Sigmoid colon (tissue), 7 donors: ENCODE measurements around the gene RNMT. TPM values are rescaled to one million over a fixed set of nuclear protein-coding genes. Genes with fewer than 3 reads are reported as not detected.
A peak's percentile ranks its signal among the peaks of the same experiment; 100 is the strongest.

Experiments
- DNase-seq: peaks from one replicate; pipeline ENCODE4 v3.0.0-alpha.2; 2019
- H3K27ac ChIP-seq, 4 donors: fragments of 200-600 bp; sonication (generic); one replicate each; pipeline ENCODE4 v1.5.1; 2016 to 2019; ENCODE audit warnings: mild to moderate bottlenecking in 1 of 4
- H3K27me3 ChIP-seq, 3 donors: fragments of 200-600 bp; sonication (generic); one replicate each; pipeline ENCODE4 v1.5.1; 2019; ENCODE audit warnings: mild to moderate bottlenecking in 1 of 3
- H3K36me3 ChIP-seq, 4 donors: fragments of 200-600 bp; sonication (generic); one replicate each; pipeline ENCODE4 v1.5.1; 2016 to 2019
- H3K4me1 ChIP-seq, 4 donors: fragments of 200-600 bp; sonication (generic); one replicate each; pipeline ENCODE4 v1.5.1; 2017 to 2019
- H3K4me3 ChIP-seq, 4 donors: fragments of 200-600 bp; sonication (generic); one replicate each; pipeline ENCODE4 v1.5.1; 2017 to 2019; ENCODE audit warnings: mild to moderate bottlenecking in 2 of 4, moderate library complexity in 1 of 4
- H3K9me3 ChIP-seq, 4 donors: fragments of 200-600 bp in 3 of 4; sonication (generic) in 3 of 4; one replicate each; pipeline versions ENCODE4 v1.5.1 to v1.6.1; 2013 to 2019
- CTCF ChIP-seq, 4 experiments: fragments of 450-650 bp in 3 of 4; fragments of 200-600 bp in 1 of 4; IDR thresholded peaks; one replicate each; pipeline ENCODE4 v1.5.1; 2016 to 2019; ENCODE audit warnings: antibody characterized with exemption in 4 of 4, mild to moderate bottlenecking in 3 of 4, moderate library complexity in 2 of 4
- EP300 ChIP-seq, 4 donors: sonication (generic); formaldehyde crosslinking; IDR thresholded peaks; one replicate each; pipeline ENCODE4 v1.6.1; 2017; ENCODE audit warnings: antibody characterized with exemption in 4 of 4
- POLR2A ChIP-seq, 2 donors: fragments of 450-650 bp; IDR thresholded peaks; one replicate each; pipeline ENCODE4 v1.6.1; 2016; ENCODE audit warnings: antibody characterized with exemption in 2 of 2, mild to moderate bottlenecking in 2 of 2, moderate library complexity in 2 of 2
- POLR2AphosphoS5 ChIP-seq, 4 donors: sonication (generic); formaldehyde crosslinking; IDR thresholded peaks; one replicate each; pipeline ENCODE4 v1.6.1; 2017; ENCODE audit warnings: antibody characterized with exemption in 4 of 4
- WGBS, 2 donors: extraction: QIAGEN DNeasy Blood & Tissue Kit; methylation state at CpG; one replicate each; pipeline ENCODE4 v1.1.7; 2013; 5-methylcytosine and 5-hydroxymethylcytosine counted together
- intact Hi-C: fragments of 100-400 bp; cut with DNase I; formaldehyde crosslinking; loops from one replicate; pipeline ENCODE4 v1.15.1; 2023
- polyA plus RNA-seq, 3 donors: library from polyadenylated mRNA; stranded (reverse); fragments of 200-250 nt; gene quantifications; one replicate each; pipeline ENCODE4 v1.2.3, GENCODE V29; 2013
- total RNA-seq, 4 donors: library from RNA; depleted of rRNA; stranded (reverse); fragments of >200 nt; gene quantifications; one replicate each; pipeline ENCODE4 v1.1.0, GENCODE V29; 2016
- donor health status: healthy with polysubstance abuse.
- donor health status: Bipolar disorder and iron deficiency.
- donor health status: healthy.

RNMT gene
- total and polyA plus RNA-seq, 7 donors, result 7.2 to 22.3 (median 16.1) TPM

DNA sequence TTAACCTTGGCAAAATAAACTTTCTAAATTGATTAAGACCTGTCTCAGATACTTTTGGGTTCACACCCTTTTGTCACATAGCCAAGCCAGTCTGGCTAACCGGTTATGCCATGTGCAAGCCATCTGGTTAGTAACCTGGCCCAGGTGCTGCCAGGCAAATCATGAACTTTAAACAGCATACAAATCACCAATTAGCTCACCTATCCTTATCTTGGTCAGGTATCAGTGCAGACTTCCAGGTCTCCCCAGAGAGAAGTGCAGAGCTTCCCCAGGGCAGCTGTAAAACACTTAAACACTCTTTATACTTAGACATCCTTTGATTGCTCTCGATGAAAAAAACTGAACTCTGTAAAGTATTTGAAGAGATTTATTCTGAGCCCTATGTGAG, 82.6 kb downstream of the RNMT start:
- H3K27ac ChIP-seq, result no peak overlapping the region
- intact Hi-C loops, result no loop called here
- no peak overlapping the region for H3K4me3 ChIP-seq
- TF ChIP-seq POLR2A (IDR thresholded peaks at IDR 0.05) (no peak), EP300 (IDR thresholded peaks at IDR 0.05) (no peak), POLR2AphosphoS5 (IDR thresholded peaks at IDR 0.05) (no peak), CTCF (IDR thresholded peaks at IDR 0.05) (no peak)
- peaks cover 0 to 11% (median 0%) of the 10 kb centered on the region in 3 donors for H3K27me3 ChIP-seq
- H3K36me3 ChIP-seq, result no peaks in the 10 kb centered on the region
- no peaks in the 10 kb centered on the region for H3K9me3 ChIP-seq
- no peaks in the 10 kb centered on the region for H3K4me1 ChIP-seq
- no peak for DNase-seq
- WGBS, 2 donors, result 11 to 68% methylated on average over 2 of the region's 2 CpGs

- TF ChIP-seq CTCF (IDR thresholded peaks at IDR 0.05) (no peak), EP300 (IDR thresholded peaks at IDR 0.05) (no peak), POLR2AphosphoS5 (IDR thresholded peaks at IDR 0.05) (no peak), POLR2A (IDR thresholded peaks at IDR 0.05) (no peak)
- no peak for DNase-seq
- Histone ChIP-seq H3K36me3 (no peaks in the 10 kb centered on the region), H3K4me1 (no peaks in the 10 kb centered on the region), H3K4me3 (no peak overlapping the region), H3K9me3 (no peaks in the 10 kb centered on the region), H3K27ac (no peak overlapping the region), H3K27me3 (peaks cover 0 to 4% (median 0%) of the 10 kb centered on the region in 3 donors)
- 9 to 41% methylated on average over 5 of the region's 5 CpGs for WGBS, 2 donors
- intact Hi-C loops, result no loop called here
Measured at GRCh38 chr18:13809531-13810255, 83.2 kb downstream of the RNMT start.

- H3K36me3 ChIP-seq, result no peaks in the 10 kb centered on the region
- no peak overlapping the region for H3K4me3 ChIP-seq
- intact Hi-C loops, result no loop called here
- no peaks in the 10 kb centered on the region for H3K9me3 ChIP-seq
- peaks cover 0 to 4% (median 0%) of the 10 kb centered on the region in 3 donors for H3K27me3 ChIP-seq
- 64 to 73% methylated on average over 10 of the region's 10 CpGs for WGBS, 2 donors
- TF ChIP-seq POLR2A (IDR thresholded peaks at IDR 0.05), result no peak
- no peak for TF ChIP-seq POLR2AphosphoS5 (IDR thresholded peaks at IDR 0.05)
- no peak for TF ChIP-seq EP300 (IDR thresholded peaks at IDR 0.05)
- no peak for TF ChIP-seq CTCF (IDR thresholded peaks at IDR 0.05)
- no peak for DNase-seq
- no peak overlapping the region for H3K27ac ChIP-seq
- no peaks in the 10 kb centered on the region for H3K4me1 ChIP-seq
Measured at GRCh38 chr18:13810950-13811485, 84.5 kb downstream of the RNMT start.

DNA sequence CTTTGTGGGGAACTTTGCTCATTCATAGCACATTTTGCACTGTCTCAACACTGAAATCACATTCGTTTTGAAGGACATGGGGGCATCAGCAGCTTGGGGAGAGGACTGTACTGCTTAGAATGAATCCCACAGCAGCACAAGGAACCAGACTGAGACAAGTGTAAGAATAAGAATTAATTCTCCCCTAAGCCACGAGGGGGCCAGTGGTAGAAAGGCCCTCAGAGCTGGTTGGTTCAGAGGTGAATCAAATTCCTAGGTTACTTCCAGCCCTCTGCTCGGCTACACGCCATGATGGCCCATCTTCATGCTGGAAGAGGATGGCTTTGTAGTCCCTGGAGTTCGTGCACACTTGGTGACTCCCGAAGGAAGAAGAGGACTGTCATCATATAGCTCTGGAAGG, 85.5 kb downstream of the RNMT start:
- no peak for DNase-seq
- WGBS, 2 donors, result 70 to 73% methylated on average over 6 of the region's 6 CpGs

DNA sequence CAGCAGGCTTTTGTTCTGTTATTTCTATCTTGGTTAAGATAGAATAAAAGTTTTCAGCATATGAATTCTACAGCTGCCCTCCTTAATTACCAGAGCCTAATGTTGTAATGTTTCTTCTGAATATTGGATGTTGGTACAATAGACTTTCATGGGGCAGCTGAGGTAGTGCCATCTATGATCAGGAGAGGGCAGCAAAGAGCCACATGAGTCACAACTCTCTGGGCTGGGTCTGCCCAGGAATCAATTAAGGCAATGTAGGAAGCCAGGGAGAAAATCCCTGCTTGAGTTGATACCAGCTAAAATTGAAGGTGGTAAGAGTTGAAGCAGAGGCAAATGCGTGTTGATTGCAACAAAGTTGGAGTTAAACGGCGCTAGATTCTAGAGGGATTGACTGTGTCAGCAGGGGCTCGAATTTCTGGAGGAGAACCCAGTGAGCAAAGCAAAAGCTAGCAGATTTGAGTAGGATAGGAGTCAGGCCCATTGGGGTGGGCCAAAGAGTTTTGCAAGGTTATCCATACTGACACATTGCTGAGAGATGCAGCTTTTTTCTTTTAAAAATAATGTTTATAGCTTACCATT, 86.9 kb downstream of the RNMT start:
- Histone ChIP-seq H3K27me3 (peaks cover 0 to 4% (median 0%) of the 10 kb centered on the region in 3 donors), H3K9me3 (no peaks in the 10 kb centered on the region), H3K36me3 (no peaks in the 10 kb centered on the region), H3K4me1 (no peaks in the 10 kb centered on the region), H3K27ac (no peak overlapping the region), H3K4me3 (no peak overlapping the region)
- no peak for DNase-seq
- WGBS, 2 donors, result 31 to 38% methylated on average over 4 of the region's 4 CpGs
- intact Hi-C loops, result no loop called here
- TF ChIP-seq POLR2A (IDR thresholded peaks at IDR 0.05), result no peak
- TF ChIP-seq CTCF (IDR thresholded peaks at IDR 0.05), result peak in 3 of 4 experiments; percentile 52 to 83 (median 60)

More for the DNA sequence above, 85.5 kb downstream of the RNMT start:
- Histone ChIP-seq H3K4me1 (no peaks in the 10 kb centered on the region), H3K36me3 (no peaks in the 10 kb centered on the region), H3K4me3 (no peak overlapping the region), H3K27ac (no peak overlapping the region), H3K27me3 (peaks cover 0 to 4% (median 0%) of the 10 kb centered on the region in 3 donors), H3K9me3 (no peaks in the 10 kb centered on the region)
- TF ChIP-seq POLR2AphosphoS5 (IDR thresholded peaks at IDR 0.05), result no peak
- intact Hi-C loops, result no loop called here
